Measurements from ENCODE around the gene CDH22. TPM values are rescaled to one million over a fixed set of nuclear protein-coding genes. Genes with fewer than 3 reads are reported as not detected.

Gene CDH22
- total RNA-seq, 1 experiment from 2014 or later: not detected

DNA sequence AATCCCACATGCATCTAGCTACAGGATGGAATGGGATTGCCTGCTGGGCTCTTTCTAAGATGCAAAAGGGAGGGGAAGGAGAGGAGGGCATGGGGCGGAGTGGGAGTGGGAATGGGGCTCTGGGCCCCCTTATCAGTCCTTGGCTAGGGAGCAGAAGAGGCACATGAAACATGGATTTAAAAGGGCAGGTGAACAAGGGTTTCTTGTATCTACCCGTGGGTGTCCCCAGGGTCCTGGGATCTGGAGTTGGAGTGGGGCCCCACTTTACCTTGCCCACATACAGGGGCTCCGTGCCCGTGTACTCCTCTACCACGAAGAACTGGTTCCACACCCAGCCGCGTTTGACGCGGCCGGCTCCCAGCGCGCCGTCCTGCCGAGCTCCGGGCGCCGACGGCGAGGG lies 57.5 kb downstream of the CDH22 start:
- Histone ChIP-seq H3K4me3 (ENCODE audit: low read depth, low read length, poor library complexity, severe bottlenecking) (no peak overlapping the region), H3K36me3 (ENCODE audit: insufficient read depth, low read length, poor library complexity, severe bottlenecking) (no peaks in the 10 kb centered on the region), H3K27me3 (replicated peaks; ENCODE audit: insufficient read depth, low read depth, low read length, poor library complexity) (peaks cover 88% of the 10 kb centered on the region), H3K27ac (ENCODE audit: low read depth, low read length, poor library complexity, severe bottlenecking) (no peak overlapping the region), H3K9me3 (ENCODE audit: low read depth, low read length, poor library complexity, severe bottlenecking) (no peaks in the 10 kb centered on the region), H3K4me1 (ENCODE audit: insufficient read depth, low read length, poor library complexity, severe bottlenecking) (no peaks in the 10 kb centered on the region)
- intact Hi-C loops (cut with micrococcal nuclease; ENCODE audit: unreplicated experiment): no loop called here
- ChIA-PET CTCF (no interaction called here), POLR2A (ENCODE audit: low non-redundant PET) (no interaction called here)
- BruUV-seq (replicated peaks): no TSS peak
- DNase-seq (ENCODE audit: low spot score): no peak
- TF ChIP-seq EZH2 (IDR thresholded peaks at IDR 0.05; ENCODE audit: borderline replicate concordance, low read depth, low read length, poor library complexity, severe bottlenecking): no peak
- TF ChIP-seq, protein P1, sequence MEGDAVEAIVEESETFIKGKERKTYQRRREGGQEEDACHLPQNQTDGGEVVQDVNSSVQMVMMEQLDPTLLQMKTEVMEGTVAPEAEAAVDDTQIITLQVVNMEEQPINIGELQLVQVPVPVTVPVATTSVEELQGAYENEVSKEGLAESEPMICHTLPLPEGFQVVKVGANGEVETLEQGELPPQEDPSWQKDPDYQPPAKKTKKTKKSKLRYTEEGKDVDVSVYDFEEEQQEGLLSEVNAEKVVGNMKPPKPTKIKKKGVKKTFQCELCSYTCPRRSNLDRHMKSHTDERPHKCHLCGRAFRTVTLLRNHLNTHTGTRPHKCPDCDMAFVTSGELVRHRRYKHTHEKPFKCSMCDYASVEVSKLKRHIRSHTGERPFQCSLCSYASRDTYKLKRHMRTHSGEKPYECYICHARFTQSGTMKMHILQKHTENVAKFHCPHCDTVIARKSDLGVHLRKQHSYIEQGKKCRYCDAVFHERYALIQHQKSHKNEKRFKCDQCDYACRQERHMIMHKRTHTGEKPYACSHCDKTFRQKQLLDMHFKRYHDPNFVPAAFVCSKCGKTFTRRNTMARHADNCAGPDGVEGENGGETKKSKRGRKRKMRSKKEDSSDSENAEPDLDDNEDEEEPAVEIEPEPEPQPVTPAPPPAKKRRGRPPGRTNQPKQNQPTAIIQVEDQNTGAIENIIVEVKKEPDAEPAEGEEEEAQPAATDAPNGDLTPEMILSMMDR (conservative IDR thresholded peaks at IDR 0.05; ENCODE audit: low read depth, low read length): no peak

DNA sequence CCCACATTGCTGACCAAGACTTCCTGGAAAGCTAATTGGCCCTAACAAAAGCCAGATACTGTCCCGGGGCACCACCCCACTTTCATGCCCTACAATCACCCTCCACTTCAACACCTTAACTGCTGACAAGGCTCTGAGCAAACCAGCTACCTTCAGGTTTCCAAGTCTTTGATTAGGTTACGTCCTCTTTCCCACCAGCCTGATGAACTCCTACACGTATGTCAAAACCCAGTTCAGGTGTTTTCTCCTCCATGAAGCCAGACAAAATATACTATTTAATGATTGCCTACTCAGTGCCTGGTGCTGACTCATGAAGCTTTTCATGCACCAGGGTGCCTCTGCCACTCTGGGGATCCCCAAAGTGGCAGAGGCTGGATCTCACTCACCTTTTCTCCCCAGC lies 58.6 kb downstream of the CDH22 start:
- H3K9me3 ChIP-seq (ENCODE audit: low read depth, low read length, poor library complexity, severe bottlenecking): no peaks in the 10 kb centered on the region
- no peak overlapping the region for H3K4me3 ChIP-seq (ENCODE audit: low read depth, low read length, poor library complexity, severe bottlenecking)
- intact Hi-C loops (cut with micrococcal nuclease; ENCODE audit: unreplicated experiment): loop anchor here (10.0 kb wide), 1 partner anchor 115 kb away; no protein-coding TSS in a partner anchor
- no peaks in the 10 kb centered on the region for H3K36me3 ChIP-seq (ENCODE audit: insufficient read depth, low read length, poor library complexity, severe bottlenecking)
- no peak overlapping the region for H3K27ac ChIP-seq (ENCODE audit: low read depth, low read length, poor library complexity, severe bottlenecking)
- POLR2A ChIA-PET (ENCODE audit: low non-redundant PET): no interaction called here
- peaks cover 99% of the 10 kb centered on the region for H3K27me3 ChIP-seq (replicated peaks; ENCODE audit: insufficient read depth, low read depth, low read length, poor library complexity)
- DNase-seq (ENCODE audit: low spot score): no peak
- BruUV-seq (replicated peaks): no TSS peak
- CTCF ChIA-PET: no interaction called here
- no peak for TF ChIP-seq EZH2 (IDR thresholded peaks at IDR 0.05; ENCODE audit: borderline replicate concordance, low read depth, low read length, poor library complexity, severe bottlenecking)
- TF ChIP-seq, protein P1 (conservative IDR thresholded peaks at IDR 0.05; ENCODE audit: low read depth, low read length): no peak
- H3K4me1 ChIP-seq (ENCODE audit: insufficient read depth, low read length, poor library complexity, severe bottlenecking): no peaks in the 10 kb centered on the region

DNA sequence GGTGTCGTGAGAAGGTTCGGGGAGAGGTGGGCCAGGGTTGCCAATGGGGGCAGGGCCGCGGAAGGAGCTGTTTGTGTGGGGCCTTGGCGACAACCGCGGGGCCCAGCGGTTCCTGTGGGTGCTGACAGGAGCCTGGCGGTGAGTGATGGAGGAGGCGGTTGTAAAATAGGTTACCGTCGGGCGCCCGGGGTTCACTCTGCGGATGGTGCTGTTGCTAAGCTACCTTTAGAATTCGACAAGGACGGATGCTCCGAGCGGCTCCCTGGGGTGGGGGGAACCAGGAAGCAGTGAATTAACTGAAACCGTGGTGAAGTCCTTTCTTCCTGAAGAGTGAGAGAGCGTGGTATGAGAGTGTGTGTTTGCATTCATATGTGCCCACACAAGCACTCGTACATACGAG lies 61.7 kb downstream of the CDH22 start:
- POLR2A ChIA-PET (ENCODE audit: low non-redundant PET): no interaction called here
- peaks cover 85% of the 10 kb centered on the region for H3K27me3 ChIP-seq (replicated peaks; ENCODE audit: insufficient read depth, low read depth, low read length, poor library complexity)

More for the DNA sequence above, 61.7 kb downstream of the CDH22 start:
- Histone ChIP-seq H3K27ac (ENCODE audit: low read depth, low read length, poor library complexity, severe bottlenecking) (no peak overlapping the region), H3K9me3 (ENCODE audit: low read depth, low read length, poor library complexity, severe bottlenecking) (no peaks in the 10 kb centered on the region), H3K4me1 (ENCODE audit: insufficient read depth, low read length, poor library complexity, severe bottlenecking) (no peaks in the 10 kb centered on the region), H3K4me3 (ENCODE audit: low read depth, low read length, poor library complexity, severe bottlenecking) (no peak overlapping the region), H3K36me3 (ENCODE audit: insufficient read depth, low read length, poor library complexity, severe bottlenecking) (no peaks in the 10 kb centered on the region)
- TF ChIP-seq, protein P1 (conservative IDR thresholded peaks at IDR 0.05; ENCODE audit: low read depth, low read length): no peak
- TF ChIP-seq EZH2 (IDR thresholded peaks at IDR 0.05; ENCODE audit: borderline replicate concordance, low read depth, low read length, poor library complexity, severe bottlenecking): peak; percentile 77
- intact Hi-C loops (cut with micrococcal nuclease; ENCODE audit: unreplicated experiment): loop anchor here (10.0 kb wide), 1 partner anchor 112 kb away; no protein-coding TSS in a partner anchor
- no TSS peak for BruUV-seq (replicated peaks)
- no peak for DNase-seq (ENCODE audit: low spot score)
- CTCF ChIA-PET: no interaction called here

Measured in A673 (cell line).